ENCODE data around the gene LBP. TPM values are rescaled to one million over a fixed set of nuclear protein-coding genes. Genes with fewer than 3 reads are reported as not detected.
A peak's percentile ranks its signal among the peaks of the same experiment; 100 is the strongest.
"Not testable (repeated sequence)": the region's sequence is repeated elsewhere in the genome, so short reads cannot be mapped to it uniquely, and the experiment has no call there.

The LBP gene
- total and polyA plus RNA-seq, 2 of the 13 experiments (the other 11 are each of a cell fraction or from before 2014, with no cell fraction given): 0.07 to 0.20 TPM

DNA sequence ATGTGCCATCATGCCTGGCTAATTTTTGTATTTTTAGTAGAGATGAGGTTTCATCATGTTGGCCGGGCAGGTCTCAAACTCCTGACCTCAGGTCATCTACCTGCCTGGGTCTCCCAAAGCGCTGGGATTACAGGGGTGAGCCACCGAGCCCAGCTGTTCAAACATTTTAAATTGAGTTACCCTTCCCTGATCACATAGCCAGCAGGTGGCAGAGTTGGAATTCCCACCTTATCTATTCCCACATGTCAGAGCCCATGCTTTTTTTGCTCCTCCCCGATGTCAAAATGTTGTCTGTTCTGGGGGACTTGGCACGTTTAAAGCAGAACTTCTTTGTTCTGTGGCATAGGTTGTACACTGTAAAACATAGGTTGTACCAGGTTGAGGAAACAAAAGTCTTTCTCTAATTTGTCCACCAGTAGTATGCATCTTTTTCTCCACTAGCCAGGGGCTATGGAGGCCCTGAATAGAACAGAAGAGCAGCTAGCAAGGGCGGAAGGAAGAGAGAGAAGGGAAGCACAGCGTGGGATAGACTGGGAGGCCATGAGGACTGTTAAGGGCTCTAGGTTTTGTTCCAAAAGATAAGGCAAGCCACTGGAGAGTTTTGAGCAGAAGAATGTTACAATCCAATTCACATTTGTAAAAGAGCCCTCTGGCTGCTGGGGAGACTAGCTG is 7.3 kb upstream of the LBP start (continued):
- TF ChIP-seq ZBTB7A (CRISPR knock-in tag; IDR thresholded peaks at IDR 0.05) (no peak), GFI1 (CRISPR knock-in tag; IDR thresholded peaks at IDR 0.05; ENCODE audit: borderline replicate concordance) (no peak), REL (CRISPR knock-in tag; conservative IDR thresholded peaks at IDR 0.05) (no peak)

DNA sequence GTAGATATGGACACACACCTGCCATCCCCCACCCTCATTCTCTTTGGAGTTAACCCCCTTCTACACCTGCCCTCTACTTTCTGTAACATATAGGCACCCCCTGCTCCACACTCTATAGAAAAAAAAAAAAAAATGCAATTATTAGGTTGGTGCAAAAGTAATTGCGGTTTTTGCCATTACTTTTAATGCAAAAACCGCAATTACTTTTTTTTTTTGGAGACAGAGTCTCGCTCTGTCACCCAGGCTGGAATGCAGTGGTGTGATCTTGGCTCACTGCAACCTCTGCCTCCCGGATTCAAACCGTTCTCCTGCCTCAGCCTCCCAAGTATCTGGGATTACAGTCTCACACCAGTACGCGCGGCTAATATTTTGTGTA is 6.8 kb upstream of the LBP start:
- H4K20me1 ChIP-seq (ENCODE audit: insufficient read depth, low read length); H3K4me2 ChIP-seq (ENCODE audit: low read depth, low read length); ATAC-seq; BruUV-seq (replicated peaks); DNase-seq (ENCODE audit: low spot score); H3K4me3 ChIP-seq (replicated peaks in 1 of 3; ENCODE audit: insufficient read depth in 1 of 3, low read depth in 2 of 3, low read length in 3 of 3); H3K27ac ChIP-seq (ENCODE audit: extremely low read length, insufficient read depth, low read length); FAIRE-seq; H3K9ac ChIP-seq (ENCODE audit: insufficient read depth, low read depth, low read length); H3K36me3 ChIP-seq (replicated peaks in 1 of 2; ENCODE audit: control insufficient read depth in 1 of 2, insufficient read depth in 2 of 2, low read length in 2 of 2); H3K79me2 ChIP-seq (ENCODE audit: insufficient read depth, low read length); POLR2A ChIA-PET; H2AFZ ChIP-seq (ENCODE audit: low read length): not testable (repeated sequence)
- 61% methylated on average over 8 of the region's 8 CpGs for WGBS (ENCODE audit: low lambda C conversion rate)
- in situ Hi-C loops (cut with HindIII; ENCODE audit: extremely low pct_ligation_motif_present, low pct_unique_long_range_greater_than_20kb): loop anchor here (5.0 kb wide), 1 partner anchor 68 kb away; no protein-coding TSS in a partner anchor
- peaks cover 0 to 12% of the 10 kb centered on the region in 2 experiments; a peak in 1 of 5 replicates for H3K27me3 ChIP-seq (ENCODE audit: control insufficient read depth in 1 of 2, insufficient read depth in 2 of 2, low read length in 2 of 2)
- peaks cover 17% of the 10 kb centered on the region for H3K9me3 ChIP-seq (ENCODE audit: low read length)
- intact Hi-C loops (cut with micrococcal nuclease; ENCODE audit: unreplicated experiment): loop anchor here (1.0 kb wide), 1 partner anchor 69 kb away; no protein-coding TSS in a partner anchor
- H3K4me1 ChIP-seq (ENCODE audit: insufficient read depth, low read length): peaks cover 31% of the 10 kb centered on the region
- TF ChIP-seq, protein P1, sequence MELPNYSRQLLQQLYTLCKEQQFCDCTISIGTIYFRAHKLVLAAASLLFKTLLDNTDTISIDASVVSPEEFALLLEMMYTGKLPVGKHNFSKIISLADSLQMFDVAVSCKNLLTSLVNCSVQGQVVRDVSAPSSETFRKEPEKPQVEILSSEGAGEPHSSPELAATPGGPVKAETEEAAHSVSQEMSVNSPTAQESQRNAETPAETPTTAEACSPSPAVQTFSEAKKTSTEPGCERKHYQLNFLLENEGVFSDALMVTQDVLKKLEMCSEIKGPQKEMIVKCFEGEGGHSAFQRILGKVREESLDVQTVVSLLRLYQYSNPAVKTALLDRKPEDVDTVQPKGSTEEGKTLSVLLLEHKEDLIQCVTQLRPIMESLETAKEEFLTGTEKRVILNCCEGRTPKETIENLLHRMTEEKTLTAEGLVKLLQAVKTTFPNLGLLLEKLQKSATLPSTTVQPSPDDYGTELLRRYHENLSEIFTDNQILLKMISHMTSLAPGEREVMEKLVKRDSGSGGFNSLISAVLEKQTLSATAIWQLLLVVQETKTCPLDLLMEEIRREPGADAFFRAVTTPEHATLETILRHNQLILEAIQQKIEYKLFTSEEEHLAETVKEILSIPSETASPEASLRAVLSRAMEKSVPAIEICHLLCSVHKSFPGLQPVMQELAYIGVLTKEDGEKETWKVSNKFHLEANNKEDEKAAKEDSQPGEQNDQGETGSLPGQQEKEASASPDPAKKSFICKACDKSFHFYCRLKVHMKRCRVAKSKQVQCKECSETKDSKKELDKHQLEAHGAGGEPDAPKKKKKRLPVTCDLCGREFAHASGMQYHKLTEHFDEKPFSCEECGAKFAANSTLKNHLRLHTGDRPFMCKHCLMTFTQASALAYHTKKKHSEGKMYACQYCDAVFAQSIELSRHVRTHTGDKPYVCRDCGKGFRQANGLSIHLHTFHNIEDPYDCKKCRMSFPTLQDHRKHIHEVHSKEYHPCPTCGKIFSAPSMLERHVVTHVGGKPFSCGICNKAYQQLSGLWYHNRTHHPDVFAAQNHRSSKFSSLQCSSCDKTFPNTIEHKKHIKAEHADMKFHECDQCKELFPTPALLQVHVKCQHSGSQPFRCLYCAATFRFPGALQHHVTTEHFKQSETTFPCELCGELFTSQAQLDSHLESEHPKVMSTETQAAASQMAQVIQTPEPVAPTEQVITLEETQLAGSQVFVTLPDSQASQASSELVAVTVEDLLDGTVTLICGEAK (IDR thresholded peaks at IDR 0.05): peak; percentile 81
- TF ChIP-seq, protein P1 (CRISPR knock-in tag; IDR thresholded peaks at IDR 0.05): not testable (repeated sequence)
- CTCF ChIA-PET (ENCODE audit: low intra/inter-chr PET ratio, low total read pairs): interaction anchor here (1.2 to 2.7 kb wide), 2 partner anchors 17 to 69 kb away, joined by 9 to 38 read pairs; no protein-coding TSS in a partner anchor
